Stomach (tissue), 4 donors: Measurements from ENCODE around the gene SLAIN2.

Experiments
- CTCF ChIP-seq, 7 experiments: fragments of 450-650 bp in 4 of 7; fragments of 200-600 bp in 3 of 7; sonication (generic) in 3 of 7; IDR thresholded peaks; one replicate each; pipeline ENCODE4 v1.5.1; 2016 to 2019; ENCODE audit warnings: antibody characterized with exemption in 7 of 7, control low read depth in 2 of 7, mild to moderate bottlenecking in 1 of 7
- EP300 ChIP-seq: sonication (generic); formaldehyde crosslinking; IDR thresholded peaks from one replicate; pipeline ENCODE4 v1.6.1; 2017; ENCODE audit warnings: antibody characterized with exemption
- POLR2A ChIP-seq, 4 donors: fragments of 450-650 bp; IDR thresholded peaks; one replicate each; pipeline ENCODE4 v1.6.1; 2016; ENCODE audit warnings: antibody characterized with exemption in 4 of 4, control low read depth in 2 of 4, mild to moderate bottlenecking in 1 of 4, moderate library complexity in 1 of 4
- POLR2AphosphoS5 ChIP-seq, 3 donors: sonication (generic); formaldehyde crosslinking; IDR thresholded peaks; one replicate each; pipeline ENCODE4 v1.6.1; 2016; ENCODE audit warnings: antibody characterized with exemption in 3 of 3

DNA sequence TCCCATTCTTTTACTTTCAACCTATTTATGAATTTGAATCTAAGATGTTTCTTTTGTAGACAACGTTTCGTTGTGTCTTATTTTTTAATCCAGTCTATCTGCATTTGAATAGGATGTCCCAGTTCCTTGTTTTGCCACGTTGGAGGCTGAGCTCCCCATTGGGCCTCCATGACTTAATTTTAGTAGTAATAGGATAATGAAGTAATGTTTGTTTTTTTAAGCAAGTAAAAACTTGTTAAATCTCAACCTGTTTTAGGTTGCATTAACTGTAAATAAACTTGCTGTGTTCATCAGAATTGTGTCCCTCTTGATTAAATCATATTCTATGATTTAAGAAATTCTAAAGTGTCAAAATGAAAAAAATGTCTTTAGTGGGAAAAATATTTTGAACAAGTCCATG, 25.3 kb downstream of the SLAIN2 start:
- TF ChIP-seq EP300 = no peak
- TF ChIP-seq POLR2A (IDR thresholded peaks at IDR 0.05) = no peak
- no peak for TF ChIP-seq CTCF (IDR thresholded peaks at IDR 0.05)
- TF ChIP-seq POLR2AphosphoS5 (IDR thresholded peaks at IDR 0.05) = no peak
